HFF-Myc (cell line): ENCODE data around the gene RAET1E.

ENCODE experiments used
- DNase-seq: peaks from one replicate; pipeline ENCODE4 v3.0.0-alpha.2; 2011; ENCODE audit warnings: low read depth; ENCODE audit errors: extremely low read depth
- H3K4me3 ChIP-seq: replicated peaks from 2 replicates; pipeline ENCODE4 v1.5.1; 2011; ENCODE audit warnings: low read depth, mild to moderate bottlenecking, control low read depth, low read length
- TF ChIP-seq, protein P1 (sequence below): IDR thresholded peaks from 2 replicates; pipeline ENCODE4 v1.5.1; 2012; ENCODE audit warnings: mild to moderate bottlenecking, low read depth, low read length, control low read depth; ENCODE audit errors: missing control alignments

RAET1E gene

DNA sequence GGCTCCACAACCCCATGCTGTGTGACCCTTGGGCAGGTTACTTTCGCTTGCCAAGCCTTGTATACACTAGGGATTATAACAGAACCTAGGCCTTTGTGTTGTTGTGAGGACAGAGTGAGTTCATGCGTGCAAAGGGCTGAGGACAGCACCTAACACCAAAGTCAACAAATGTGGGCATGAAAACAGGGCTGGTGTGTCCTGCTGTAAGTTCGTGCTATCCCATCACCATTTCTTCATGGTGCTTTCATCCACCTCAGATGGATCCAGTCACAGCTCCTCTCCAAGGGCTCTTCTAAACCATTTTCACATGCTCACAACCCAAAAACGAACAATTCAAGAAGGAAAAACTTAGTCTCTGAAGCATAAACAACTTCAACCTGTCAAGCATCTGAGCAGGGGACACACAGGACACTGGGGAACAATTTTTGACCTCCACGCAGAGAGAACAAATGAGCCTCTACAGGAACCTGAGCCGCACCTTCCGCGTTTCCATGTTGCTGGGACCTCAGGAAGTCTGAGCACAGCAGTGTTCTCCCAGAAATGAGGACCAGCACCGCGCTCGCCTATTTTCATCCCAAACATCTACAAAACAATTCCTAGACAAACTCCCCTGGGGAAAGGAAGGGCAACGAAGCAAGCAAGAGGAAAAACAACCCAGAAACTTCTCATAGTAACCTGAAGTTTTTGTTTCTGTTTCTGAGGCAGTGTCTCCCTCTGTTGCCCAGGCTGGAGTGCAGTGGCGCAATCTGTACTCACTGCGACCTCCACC, 36.9 kb downstream of the RAET1E start:
- no peak for DNase-seq
- TF ChIP-seq, protein P1, sequence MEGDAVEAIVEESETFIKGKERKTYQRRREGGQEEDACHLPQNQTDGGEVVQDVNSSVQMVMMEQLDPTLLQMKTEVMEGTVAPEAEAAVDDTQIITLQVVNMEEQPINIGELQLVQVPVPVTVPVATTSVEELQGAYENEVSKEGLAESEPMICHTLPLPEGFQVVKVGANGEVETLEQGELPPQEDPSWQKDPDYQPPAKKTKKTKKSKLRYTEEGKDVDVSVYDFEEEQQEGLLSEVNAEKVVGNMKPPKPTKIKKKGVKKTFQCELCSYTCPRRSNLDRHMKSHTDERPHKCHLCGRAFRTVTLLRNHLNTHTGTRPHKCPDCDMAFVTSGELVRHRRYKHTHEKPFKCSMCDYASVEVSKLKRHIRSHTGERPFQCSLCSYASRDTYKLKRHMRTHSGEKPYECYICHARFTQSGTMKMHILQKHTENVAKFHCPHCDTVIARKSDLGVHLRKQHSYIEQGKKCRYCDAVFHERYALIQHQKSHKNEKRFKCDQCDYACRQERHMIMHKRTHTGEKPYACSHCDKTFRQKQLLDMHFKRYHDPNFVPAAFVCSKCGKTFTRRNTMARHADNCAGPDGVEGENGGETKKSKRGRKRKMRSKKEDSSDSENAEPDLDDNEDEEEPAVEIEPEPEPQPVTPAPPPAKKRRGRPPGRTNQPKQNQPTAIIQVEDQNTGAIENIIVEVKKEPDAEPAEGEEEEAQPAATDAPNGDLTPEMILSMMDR = no peak
- H3K4me3 ChIP-seq = no peak overlapping the region

DNA sequence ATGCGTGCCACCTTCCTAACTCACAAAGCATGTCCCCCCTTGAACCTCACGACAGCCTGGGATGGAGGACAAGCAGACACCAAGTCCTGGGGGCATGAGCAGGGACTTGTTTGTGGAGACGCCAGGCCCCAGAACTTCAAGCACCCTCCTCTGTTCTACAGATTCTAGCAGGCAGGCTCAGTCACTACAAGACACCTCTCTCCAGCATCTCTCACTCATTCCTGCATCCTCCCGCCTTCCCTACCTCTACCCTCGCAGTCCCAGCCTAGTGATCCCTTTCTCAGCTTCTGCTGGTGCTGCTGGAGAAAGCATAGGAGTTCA, 37.4 kb downstream of the RAET1E start:
- TF ChIP-seq, protein P1 = no peak
- no peak for DNase-seq
- H3K4me3 ChIP-seq = no peak overlapping the region

DNA sequence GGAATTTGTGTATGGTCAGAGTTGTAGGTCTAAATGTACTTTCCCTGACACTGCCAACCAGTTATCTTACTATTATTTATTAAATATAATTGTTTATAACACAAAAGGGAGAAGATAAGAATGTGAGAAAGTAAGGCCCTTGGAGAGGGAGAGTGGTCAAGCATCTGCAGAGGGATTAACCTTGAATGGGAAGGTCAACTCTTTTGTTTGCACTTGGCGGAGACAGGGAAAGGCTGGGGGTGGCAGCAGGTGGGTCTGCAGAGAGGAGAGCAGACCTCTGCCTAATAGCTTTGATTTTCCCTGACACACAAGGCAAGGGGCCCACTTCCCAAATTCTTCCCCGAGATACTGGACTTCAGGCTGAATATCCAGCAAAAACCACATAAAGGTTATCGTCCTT, 38.0 kb downstream of the RAET1E start:
- TF ChIP-seq, protein P1 = no peak
- no peak for DNase-seq

DNA sequence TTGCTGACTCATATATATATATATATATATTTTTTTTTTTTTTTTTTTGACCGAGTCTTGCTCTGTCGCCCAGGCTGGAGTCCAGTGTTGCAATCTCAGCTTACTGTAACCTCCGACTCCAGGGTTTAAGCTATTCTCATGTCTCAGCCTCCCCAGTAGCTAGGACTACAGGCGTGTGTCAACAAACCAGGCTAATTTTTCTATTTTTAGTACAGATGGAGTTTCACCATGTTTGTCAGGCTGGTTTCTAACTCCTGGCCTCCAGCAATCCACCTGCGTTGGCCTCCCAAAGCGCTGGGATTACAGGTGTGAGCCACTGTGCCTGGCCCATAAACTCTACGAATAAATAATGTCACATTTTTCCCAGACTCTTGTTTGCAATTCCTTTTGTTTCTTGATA, 38.5 kb downstream of the RAET1E start:
- TF ChIP-seq, protein P1 = no peak
- H3K4me3 ChIP-seq = no peak overlapping the region
- DNase-seq = no peak

More for the DNA sequence above, 38.0 kb downstream of the RAET1E start:
- no peak overlapping the region for H3K4me3 ChIP-seq

DNA sequence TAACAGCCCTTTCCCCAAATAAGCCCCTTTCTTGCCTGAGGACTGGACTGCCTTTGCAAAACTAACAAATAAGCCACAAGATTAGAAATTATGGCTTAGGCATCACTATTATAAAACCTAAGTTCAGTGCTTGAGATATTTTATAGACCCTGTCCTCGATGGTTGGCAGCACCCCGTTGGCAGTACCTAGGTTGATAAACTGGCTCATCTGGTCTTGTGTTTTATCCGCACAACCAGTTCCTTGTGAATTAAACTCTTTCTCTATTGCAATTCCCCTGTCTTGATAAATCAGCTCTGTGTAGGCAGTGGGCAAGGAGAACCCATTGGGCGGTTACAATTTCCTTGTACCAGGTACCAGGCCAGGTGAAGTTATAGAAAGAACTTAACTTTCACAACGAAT, 40.4 kb downstream of the RAET1E start:
- DNase-seq = no peak
- TF ChIP-seq, protein P1 = no peak
- no peak overlapping the region for H3K4me3 ChIP-seq

DNA sequence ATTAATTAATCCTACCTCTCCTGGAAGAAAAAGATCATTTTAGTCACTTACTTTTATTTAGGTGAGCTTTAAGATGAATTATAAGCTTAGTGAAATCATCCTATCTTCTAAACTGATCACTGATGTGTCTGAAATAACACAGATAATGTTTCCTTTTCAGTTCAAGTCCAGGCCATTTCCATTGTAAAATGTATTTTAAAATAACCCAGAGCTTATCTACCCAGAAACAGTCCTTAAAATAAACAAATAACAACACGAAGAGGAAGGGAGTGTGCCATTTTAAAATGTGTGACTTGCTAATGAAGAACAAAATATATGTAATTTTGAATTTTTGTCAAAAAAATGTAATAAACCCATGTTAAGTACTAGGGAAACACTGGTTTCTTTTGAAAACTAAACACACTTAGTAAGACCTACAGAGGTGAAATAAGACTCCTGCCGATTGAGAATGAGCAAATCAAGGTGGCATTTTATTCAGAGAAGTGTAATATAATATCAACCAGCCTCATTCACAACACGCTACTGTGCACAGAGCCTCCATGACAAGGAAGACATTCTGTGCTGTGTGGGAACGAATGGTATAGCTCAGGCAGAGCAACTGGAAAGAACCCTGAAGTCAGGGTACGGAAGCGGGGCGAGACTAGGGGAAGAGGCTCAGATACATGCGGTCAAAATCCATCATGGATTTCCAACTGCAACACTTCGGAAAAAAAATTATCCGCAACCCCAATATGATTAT, 41.5 kb downstream of the RAET1E start:
- H3K4me3 ChIP-seq = no peak overlapping the region
- no peak for DNase-seq
- TF ChIP-seq, protein P1 = no peak
